AG09319 (cell line): Measurements from ENCODE around the gene PNMT.

Experiments used
- DNase-seq: peaks from one replicate; pipeline ENCODE4 v3.0.0-alpha.2; 2010; ENCODE audit warnings: low read depth; ENCODE audit errors: extremely low read depth
- TF ChIP-seq, protein P1 (sequence below): IDR thresholded peaks from 2 replicates; pipeline ENCODE4 v1.5.1; 2011; ENCODE audit warnings: low read depth, mild to moderate bottlenecking, inconsistent platforms, low read length, moderate library complexity

PNMT gene

DNA sequence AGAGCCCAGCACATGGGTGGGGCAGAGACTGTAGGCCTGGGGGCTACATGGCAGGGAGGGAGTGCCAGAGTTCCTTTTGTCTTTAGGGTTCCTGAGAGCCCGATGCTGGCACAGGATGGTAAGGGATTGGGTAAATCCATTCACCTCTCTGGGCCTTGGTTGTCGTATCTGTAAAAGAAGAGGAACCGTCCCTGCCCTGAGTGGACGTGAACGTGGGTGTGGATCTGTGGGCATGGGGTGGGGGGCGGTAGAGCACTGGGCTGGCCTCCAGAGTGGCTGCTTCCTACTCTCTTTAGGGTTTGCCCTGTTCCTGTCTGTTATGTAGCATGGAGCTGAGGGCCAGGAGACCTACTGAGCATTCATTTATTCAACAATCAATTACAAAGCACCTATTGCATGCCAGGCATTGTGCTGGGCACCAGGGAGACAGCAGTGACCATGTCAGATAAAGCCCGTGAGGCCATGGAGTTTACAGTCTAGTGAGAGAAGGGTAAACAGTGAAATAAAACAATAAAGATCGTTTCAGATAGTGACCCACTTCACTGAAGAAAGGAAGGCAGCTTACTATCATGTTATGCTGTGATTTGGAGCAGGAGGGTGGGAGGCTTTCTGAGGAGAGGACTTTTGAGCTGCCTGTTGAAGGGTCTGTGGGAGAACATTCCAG, 16.2 kb upstream of the PNMT start:
- TF ChIP-seq, protein P1, sequence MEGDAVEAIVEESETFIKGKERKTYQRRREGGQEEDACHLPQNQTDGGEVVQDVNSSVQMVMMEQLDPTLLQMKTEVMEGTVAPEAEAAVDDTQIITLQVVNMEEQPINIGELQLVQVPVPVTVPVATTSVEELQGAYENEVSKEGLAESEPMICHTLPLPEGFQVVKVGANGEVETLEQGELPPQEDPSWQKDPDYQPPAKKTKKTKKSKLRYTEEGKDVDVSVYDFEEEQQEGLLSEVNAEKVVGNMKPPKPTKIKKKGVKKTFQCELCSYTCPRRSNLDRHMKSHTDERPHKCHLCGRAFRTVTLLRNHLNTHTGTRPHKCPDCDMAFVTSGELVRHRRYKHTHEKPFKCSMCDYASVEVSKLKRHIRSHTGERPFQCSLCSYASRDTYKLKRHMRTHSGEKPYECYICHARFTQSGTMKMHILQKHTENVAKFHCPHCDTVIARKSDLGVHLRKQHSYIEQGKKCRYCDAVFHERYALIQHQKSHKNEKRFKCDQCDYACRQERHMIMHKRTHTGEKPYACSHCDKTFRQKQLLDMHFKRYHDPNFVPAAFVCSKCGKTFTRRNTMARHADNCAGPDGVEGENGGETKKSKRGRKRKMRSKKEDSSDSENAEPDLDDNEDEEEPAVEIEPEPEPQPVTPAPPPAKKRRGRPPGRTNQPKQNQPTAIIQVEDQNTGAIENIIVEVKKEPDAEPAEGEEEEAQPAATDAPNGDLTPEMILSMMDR, result no peak

DNA sequence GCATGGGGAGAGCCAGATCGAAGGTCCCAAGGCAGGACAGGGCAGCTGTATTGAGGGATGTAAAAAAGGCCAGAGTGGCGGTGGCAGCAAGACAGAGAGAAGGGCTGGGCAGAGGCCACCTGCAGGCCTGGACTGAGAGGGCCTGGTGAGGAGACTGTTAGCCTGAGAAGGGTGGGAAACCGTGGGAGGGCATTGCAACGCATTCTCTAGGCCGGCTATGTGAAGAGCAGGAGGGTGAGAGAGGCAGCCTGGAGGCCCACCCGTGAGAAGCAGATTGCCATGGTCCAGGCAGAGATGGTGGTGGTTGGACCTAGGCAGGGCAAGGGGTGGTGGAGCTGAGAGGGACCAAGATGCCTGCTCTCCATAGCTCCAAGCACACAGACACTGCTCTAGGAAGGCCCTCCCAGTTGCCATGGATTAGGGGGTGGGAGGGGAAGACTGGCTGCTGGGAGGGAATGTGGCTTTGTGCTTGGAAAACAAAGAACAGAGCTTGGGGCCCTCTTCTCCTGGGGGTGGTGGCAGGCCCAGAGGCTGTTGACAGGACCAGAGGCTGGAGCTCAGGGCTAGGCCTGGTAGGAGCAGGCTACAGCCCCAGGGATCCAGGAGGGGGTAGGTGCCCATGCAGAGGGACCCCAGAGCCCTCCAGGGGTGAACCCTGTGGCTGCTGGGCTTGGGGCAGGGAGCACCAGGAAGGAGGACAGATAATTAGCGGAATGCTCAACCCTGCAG, 15.5 kb upstream of the PNMT start:
- DNase-seq, result no peak
- TF ChIP-seq, protein P1, result no peak

More for the DNA sequence above, 16.2 kb upstream of the PNMT start:
- DNase-seq, result no peak

DNA sequence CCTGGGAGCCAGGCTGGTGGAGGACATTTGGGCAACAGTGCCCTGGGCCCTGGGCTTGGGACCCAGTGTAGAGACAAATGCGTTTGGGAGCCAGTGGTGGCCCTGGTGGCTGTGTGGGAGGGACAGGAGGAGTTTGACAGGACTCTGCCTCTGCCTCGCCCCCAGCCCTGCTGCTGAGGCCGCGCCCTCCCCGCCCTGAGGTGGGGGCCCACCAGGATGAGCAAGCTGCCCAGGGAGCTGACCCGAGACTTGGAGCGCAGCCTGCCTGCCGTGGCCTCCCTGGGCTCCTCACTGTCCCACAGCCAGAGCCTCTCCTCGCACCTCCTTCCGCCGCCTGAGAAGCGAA, 15.0 kb upstream of the PNMT start:
- TF ChIP-seq, protein P1, result no peak
- no peak for DNase-seq

DNA sequence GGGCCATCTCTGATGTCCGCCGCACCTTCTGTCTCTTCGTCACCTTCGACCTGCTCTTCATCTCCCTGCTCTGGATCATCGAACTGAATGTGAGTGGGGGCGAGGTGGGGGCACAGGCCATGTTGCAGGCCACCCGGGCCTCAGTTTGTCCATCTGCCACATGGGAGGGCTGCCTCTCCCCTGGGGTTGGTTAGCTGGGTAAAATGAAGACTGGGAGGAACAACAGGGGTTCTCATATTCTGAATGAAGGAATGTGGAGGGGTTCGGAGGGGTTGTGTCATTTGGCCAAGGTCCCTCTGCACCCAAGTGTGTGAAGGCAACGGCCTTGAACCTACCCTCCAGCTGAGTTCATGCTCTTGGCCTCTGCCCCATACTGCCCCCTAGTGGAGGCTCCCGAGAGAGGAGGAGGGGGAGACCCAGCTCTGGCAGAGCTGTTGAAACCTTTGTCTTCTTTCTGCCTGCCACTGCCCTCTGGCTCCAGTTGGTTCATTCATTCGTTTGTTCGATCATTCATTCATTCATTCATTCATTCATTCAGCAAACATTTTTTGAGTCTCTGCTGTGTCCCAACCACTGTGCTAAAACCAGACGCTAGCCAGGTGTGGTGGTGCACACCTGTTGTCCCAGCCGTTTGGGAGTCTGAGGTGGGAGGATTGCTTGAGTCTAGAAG, 14.5 kb upstream of the PNMT start:
- TF ChIP-seq, protein P1, result peak; percentile 76
- DNase-seq, result no peak

- TF ChIP-seq, protein P1, result no peak
- DNase-seq, result no peak
These were observed 13.1 kb upstream of the PNMT start for GRCh38 chr17:39655105-39655504.

GRCh38 chr17:39658346-39658745, 9.9 kb upstream of the PNMT start:
- TF ChIP-seq, protein P1, result no peak
- DNase-seq, result no peak

GRCh38 chr17:39658760-39659159, 9.5 kb upstream of the PNMT start:
- TF ChIP-seq, protein P1, result no peak
- no peak for DNase-seq
